Dedifferentiated amniotic fluid mesenchymal stem cell (primary cell): Measurements from ENCODE around the gene VWF.
"Not testable (repeated sequence)": the region's sequence is repeated elsewhere in the genome, so short reads cannot be mapped to it uniquely, and the experiment has no call there.

Source experiments
- DNase-seq: peaks from one replicate; pipeline ENCODE4 v3.0.0-alpha.2; 2016; ENCODE audit errors: extremely low spot score

VWF gene

GRCh38 chr12:6033546-6033945 lies 90.9 kb downstream of the VWF start:
- no peak for DNase-seq

- no peak for DNase-seq
Observed at GRCh38 chr12:6032726-6033125, 91.7 kb downstream of the VWF start.

GRCh38 chr12:6031001-6031400 lies 93.5 kb downstream of the VWF start:
- DNase-seq = no peak

GRCh38 chr12:6030081-6030480 lies 94.4 kb downstream of the VWF start:
- DNase-seq = no peak

- DNase-seq = no peak
Observed at GRCh38 chr12:6029401-6029800, 95.1 kb downstream of the VWF start.

- no peak for DNase-seq
Observed at GRCh38 chr12:6026998-6027397, 97.5 kb downstream of the VWF start.

GRCh38 chr12:6025703-6026298 lies 98.7 kb downstream of the VWF start:
- not testable (repeated sequence) for DNase-seq

GRCh38 chr12:6024066-6024465 lies 100.4 kb downstream of the VWF start:
- not testable (repeated sequence) for DNase-seq

GRCh38 chr12:6020930-6021329 lies 103.5 kb downstream of the VWF start:
- DNase-seq = no peak

GRCh38 chr12:6020511-6020910 lies 104.0 kb downstream of the VWF start:
- DNase-seq = not testable (repeated sequence)

- not testable (repeated sequence) for DNase-seq
Observed at GRCh38 chr12:6019256-6019655, 105.2 kb downstream of the VWF start.

GRCh38 chr12:6018265-6018664 lies 106.2 kb downstream of the VWF start:
- DNase-seq = no peak

- DNase-seq = no peak
Observed at GRCh38 chr12:6016756-6017155, 107.7 kb downstream of the VWF start.

- not testable (repeated sequence) for DNase-seq
Observed at GRCh38 chr12:6016004-6016403, 108.5 kb downstream of the VWF start.

GRCh38 chr12:6015271-6015670 lies 109.2 kb downstream of the VWF start:
- DNase-seq = not testable (repeated sequence)

- not testable (repeated sequence) for DNase-seq
Observed at GRCh38 chr12:6010631-6011350, 113.7 kb downstream of the VWF start.

GRCh38 chr12:5997260-5997659 lies 127.2 kb downstream of the VWF start:
- DNase-seq = no peak

GRCh38 chr12:5996459-5996858 lies 128.0 kb downstream of the VWF start:
- no peak for DNase-seq

- no peak for DNase-seq
Observed at GRCh38 chr12:5989621-5990020, 134.8 kb downstream of the VWF start.

GRCh38 chr12:5988659-5989116 lies 135.8 kb downstream of the VWF start:
- peak; percentile 61 for DNase-seq

GRCh38 chr12:5988088-5988487 lies 136.4 kb downstream of the VWF start:
- DNase-seq = no peak

GRCh38 chr12:5987573-5987972 lies 136.9 kb downstream of the VWF start:
- DNase-seq = no peak

GRCh38 chr12:5985471-5985870 lies 139.0 kb downstream of the VWF start:
- no peak for DNase-seq
